Measurements from ENCODE around the gene INTS6. TPM values are rescaled to one million over a fixed set of nuclear protein-coding genes. Genes with fewer than 3 reads are reported as not detected.

Gene INTS6
- total and polyA plus RNA-seq, 4 donors = 22.8 to 51.2 (median 31.1) TPM

GRCh38 chr13:51318876-51319275 is 134.0 kb downstream of the INTS6 start:
- Histone ChIP-seq H3K27ac (ENCODE audit: low read depth, low read length) (no peak overlapping the region), H3K36me3 (ENCODE audit: control insufficient read depth, insufficient read depth, low read length) (no peaks in the 10 kb centered on the region), H3K4me3 (ENCODE audit: low read depth, low read length) (no peak overlapping the region), H3K27me3 (ENCODE audit: control insufficient read depth, insufficient read depth, low read length) (no peaks in the 10 kb centered on the region), H3K4me1 (ENCODE audit: control insufficient read depth, insufficient read depth, low read length) (no peaks in the 10 kb centered on the region), H3K9me3 (ENCODE audit: control insufficient read depth, insufficient read depth, low read length) (no peaks in the 10 kb centered on the region)
- WGBS (ENCODE audit: insufficient coverage) = 96% methylated on average over 3 of the region's 3 CpGs
- no peak for DNase-seq (ENCODE audit: low read depth in 4 of 6, low spot score in 6 of 6)

GRCh38 chr13:51318015-51318414 is 134.8 kb downstream of the INTS6 start:
- no peaks in the 10 kb centered on the region for H3K27me3 ChIP-seq (ENCODE audit: control insufficient read depth, insufficient read depth, low read length)
- no peak for DNase-seq (ENCODE audit: low read depth in 4 of 6, low spot score in 6 of 6)

GRCh38 chr13:51317262-51317661 is 135.6 kb downstream of the INTS6 start:
- H3K27ac ChIP-seq (ENCODE audit: low read depth, low read length) = no peak overlapping the region
- WGBS (ENCODE audit: insufficient coverage) = 89% methylated on average over 1 of the region's 1 CpG
- no peak overlapping the region for H3K4me3 ChIP-seq (ENCODE audit: low read depth, low read length)
- H3K36me3 ChIP-seq (ENCODE audit: control insufficient read depth, insufficient read depth, low read length) = no peaks in the 10 kb centered on the region
- no peaks in the 10 kb centered on the region for H3K27me3 ChIP-seq (ENCODE audit: control insufficient read depth, insufficient read depth, low read length)
- no peaks in the 10 kb centered on the region for H3K4me1 ChIP-seq (ENCODE audit: control insufficient read depth, insufficient read depth, low read length)
- no peaks in the 10 kb centered on the region for H3K9me3 ChIP-seq (ENCODE audit: control insufficient read depth, insufficient read depth, low read length)
- no peak for DNase-seq (ENCODE audit: low read depth in 4 of 6, low spot score in 6 of 6)

More at GRCh38 chr13:51318015-51318414, 134.8 kb downstream of the INTS6 start:
- WGBS (ENCODE audit: insufficient coverage) = 91% methylated on average over 1 of the region's 2 CpGs
- Histone ChIP-seq H3K9me3 (ENCODE audit: control insufficient read depth, insufficient read depth, low read length) (no peaks in the 10 kb centered on the region), H3K4me3 (ENCODE audit: low read depth, low read length) (no peak overlapping the region), H3K36me3 (ENCODE audit: control insufficient read depth, insufficient read depth, low read length) (no peaks in the 10 kb centered on the region), H3K27ac (ENCODE audit: low read depth, low read length) (no peak overlapping the region), H3K4me1 (ENCODE audit: control insufficient read depth, insufficient read depth, low read length) (no peaks in the 10 kb centered on the region)

- Histone ChIP-seq H3K9me3 (ENCODE audit: control insufficient read depth, insufficient read depth, low read length) (no peaks in the 10 kb centered on the region), H3K36me3 (ENCODE audit: control insufficient read depth, insufficient read depth, low read length) (no peaks in the 10 kb centered on the region), H3K4me3 (ENCODE audit: low read depth, low read length) (no peak overlapping the region), H3K4me1 (ENCODE audit: control insufficient read depth, insufficient read depth, low read length) (no peaks in the 10 kb centered on the region), H3K27me3 (ENCODE audit: control insufficient read depth, insufficient read depth, low read length) (no peaks in the 10 kb centered on the region), H3K27ac (ENCODE audit: low read depth, low read length) (no peak overlapping the region)
- no CpG with 5 or more reads among the region's 1 CpG for WGBS (ENCODE audit: insufficient coverage)
- DNase-seq (ENCODE audit: low read depth in 4 of 6, low spot score in 6 of 6) = no peak
Measured at GRCh38 chr13:51313619-51314018, 139.2 kb downstream of the INTS6 start.

GRCh38 chr13:51311957-51312520 is 140.8 kb downstream of the INTS6 start:
- Histone ChIP-seq H3K27me3 (ENCODE audit: control insufficient read depth, insufficient read depth, low read length) (no peaks in the 10 kb centered on the region), H3K4me1 (ENCODE audit: control insufficient read depth, insufficient read depth, low read length) (no peaks in the 10 kb centered on the region), H3K27ac (ENCODE audit: low read depth, low read length) (no peak overlapping the region), H3K4me3 (ENCODE audit: low read depth, low read length) (no peak overlapping the region), H3K36me3 (ENCODE audit: control insufficient read depth, insufficient read depth, low read length) (no peaks in the 10 kb centered on the region), H3K9me3 (ENCODE audit: control insufficient read depth, insufficient read depth, low read length) (no peaks in the 10 kb centered on the region)
- 87% methylated on average over 3 of the region's 5 CpGs for WGBS (ENCODE audit: insufficient coverage)
- DNase-seq (ENCODE audit: low read depth in 4 of 6, low spot score in 6 of 6) = no peak

Small RNAs within 50 kb of the gene (small RNA-seq; reads per million reads assigned to genes)
- not detected for gene MIR5693 (ENCODE audit: low replicate concordance)
- gene RN7SL320P (ENCODE audit: low replicate concordance) = 0.06 reads per million
- gene SNRPGP11 (ENCODE audit: low replicate concordance) = not detected

Other genes with a start within 250 kb of the INTS6 start
- gene FAM124A, start 230.6 kb downstream of the INTS6 start, total RNA-seq = 1 to 10 TPM; 6.1 to 6.8 TPM
- gene FAM124A, start 230.6 kb downstream of the INTS6 start, polyA plus RNA-seq (ENCODE audit: insufficient read length in 2 of 2) = 10 to 100 TPM; 14.1 to 15.7 TPM
- gene SERPINE3, start 113.3 kb downstream of the INTS6 start, total RNA-seq = not detected
- under 1 TPM; 0.32 to 0.89 TPM for gene SERPINE3, start 113.3 kb downstream of the INTS6 start, polyA plus RNA-seq (ENCODE audit: insufficient read length in 2 of 2)
- 10 to 100 TPM in 1 of 2 donors, 1 to 10 TPM in 1; 9.8 to 15.7 TPM for gene WDFY2, start 131.4 kb upstream of the INTS6 start, total RNA-seq
- gene WDFY2, start 131.4 kb upstream of the INTS6 start, polyA plus RNA-seq (ENCODE audit: insufficient read length in 2 of 2) = 10 to 100 TPM; 13.8 to 14.8 TPM